ENCODE measurements around the gene MOV10. TPM values are rescaled to one million over a fixed set of nuclear protein-coding genes. Genes with fewer than 3 reads are reported as not detected.

Gene MOV10
- total RNA-seq, 2 donors from 2014 or later = 26.2 to 29.3 TPM

GRCh38 chr1:112744009-112744578, 69.6 kb downstream of the MOV10 start:
- Histone ChIP-seq H3K4me1 (peaks cover 9% of the 10 kb centered on the region), H3K27me3 (peaks cover 0 to 14% of the 10 kb centered on the region in 2 donors), H3K36me3 (replicated peaks in 1 of 2; ENCODE audit: insufficient read depth in 1 of 2, low read depth in 2 of 2) (no peaks in the 10 kb centered on the region), H3K27ac (no peak overlapping the region), H3K9me3 (no peaks in the 10 kb centered on the region), H3K4me3 (no peak overlapping the region)
- DNase-seq (peak in 3 of 4 donors; percentile 17 to 30 (median 23)), ATAC-seq (no peak)
- WGBS, 2 donors = 5% methylated on average over 54 of the region's 58 CpGs; no CpG with 5 or more reads in 1 of the 2 donors
- no peak for TF ChIP-seq POLR2A (IDR thresholded peaks at IDR 0.05)
- TF ChIP-seq CTCF (IDR thresholded peaks at IDR 0.05) = peak in 4 of 7 experiments; percentile 12 to 23 (median 18)
- intact Hi-C loops (cut with DNase I) = no loop called here

- TF ChIP-seq CTCF (IDR thresholded peaks at IDR 0.05) = no peak
- TF ChIP-seq POLR2A (IDR thresholded peaks at IDR 0.05) = no peak
- 86 to 89% methylated on average over 12 of the region's 12 CpGs for WGBS, 2 donors
- Histone ChIP-seq H3K4me1 (peaks cover 9% of the 10 kb centered on the region), H3K9me3 (no peaks in the 10 kb centered on the region), H3K27me3 (peaks cover 0 to 7% of the 10 kb centered on the region in 2 donors), H3K27ac (no peak overlapping the region), H3K4me3 (no peak overlapping the region), H3K36me3 (replicated peaks in 1 of 2; ENCODE audit: insufficient read depth in 1 of 2, low read depth in 2 of 2) (no peaks in the 10 kb centered on the region)
- intact Hi-C loops (cut with DNase I) = no loop called here
- DNase-seq (no peak), ATAC-seq (no peak)
Measured at GRCh38 chr1:112748396-112748795, 73.9 kb downstream of the MOV10 start.

Small RNAs within 50 kb of the gene (small RNA-seq; reads per million reads assigned to genes)
- not detected for gene RNU7-70P

Other genes starting within 250 kb of the MOV10 start
- 1 to 10 TPM; 1.6 to 3.9 TPM for gene WNT2B, start 165.7 kb upstream of the MOV10 start, total RNA-seq
- 10 to 100 TPM in 1 of 2 donors, 1 to 10 TPM in 1; 9.6 to 22.3 TPM for gene ST7L, start 55.5 kb upstream of the MOV10 start, total RNA-seq
- gene CAPZA1, start 54.8 kb upstream of the MOV10 start, total RNA-seq = 10 to 100 TPM; 56.0 to 66.9 TPM
- 100 to 1,000 TPM in 1 of 2 donors, 10 to 100 TPM in 1; 75.5 to 136 TPM for gene RHOC, start 32.5 kb downstream of the MOV10 start, total RNA-seq
- gene PPM1J, start 40.7 kb downstream of the MOV10 start, total RNA-seq = 1 to 10 TPM in 1 of 2 donors, under 1 TPM in 1; 0.66 to 2.3 TPM